ENCODE results near the gene LRG1. TPM values are rescaled to one million over a fixed set of nuclear protein-coding genes. Genes with fewer than 3 reads are reported as not detected.
A peak's percentile ranks its signal among the peaks of the same experiment; 100 is the strongest.

The LRG1 gene
- total and polyA plus RNA-seq, 9 of the 15 experiments (the other 6 are each of a cell fraction or from before 2014, with no cell fraction given) = 1.5 to 11.9 (median 8.7) TPM

- TF ChIP-seq E2F8 (IDR thresholded peaks at IDR 0.05; ENCODE audit: low read depth, partially characterized antibody) = no peak
- TF ChIP-seq MAFF (IDR thresholded peaks at IDR 0.05; ENCODE audit: low read length) = no peak
- no peak for TF ChIP-seq WHSC1 (IDR thresholded peaks at IDR 0.05; ENCODE audit: low read length)
- TF ChIP-seq NBN (IDR thresholded peaks at IDR 0.05; ENCODE audit: low read depth) = peak; percentile 75; the same call in 1 of the 2 replicates
- TF ChIP-seq COPS2 (conservative IDR thresholded peaks at IDR 0.05) = no peak
- no peak for TF ChIP-seq CCAR2 (IDR thresholded peaks at IDR 0.05; ENCODE audit: low read depth, low read length)
- no peak for TF ChIP-seq NR0B1 (IDR thresholded peaks at IDR 0.05; ENCODE audit: partially characterized antibody)
- no peak for TF ChIP-seq CBX5 (IDR thresholded peaks at IDR 0.05; ENCODE audit: borderline replicate concordance, low read depth)
- no peak for TF ChIP-seq ZBTB40 (IDR thresholded peaks at IDR 0.05)
- TF ChIP-seq ZBTB40 (CRISPR knock-in tag; IDR thresholded peaks at IDR 0.05) = no peak
- no peak for TF ChIP-seq PREB (CRISPR knock-in tag; IDR thresholded peaks at IDR 0.05)
- 0 out of 2 replicates have a peak, but pooled peaks have one; percentile 47 for TF ChIP-seq DPF2 (IDR thresholded peaks at IDR 0.05)
- no peak for TF ChIP-seq ZNF3 (CRISPR knock-in tag; IDR thresholded peaks at IDR 0.05)
- TF ChIP-seq BHLHE40 (IDR thresholded peaks at IDR 0.05; ENCODE audit: low read length) = no peak
Observed at GRCh38 chr19:4557144-4557970, 17.5 kb upstream of the LRG1 start (continued).
